K562 (cell line): ENCODE data around the gene KCTD19. TPM values are rescaled to one million over a fixed set of nuclear protein-coding genes. Genes with fewer than 3 reads are reported as not detected.

Experiments
- ATAC-seq: fragments of 200-7000 bp; cut with Tn5 transposase; 3 replicates; pipeline ENCODE4 v1.9.1; 2020; ENCODE audit warnings: moderate library complexity
- BruUV-seq: library from RNA; stranded (reverse); fragments of 400-500 nt; replicated peaks from 2 replicates; lab custom pipeline; 2021; lab: Mats Ljungman, UMichigan
- CTCF ChIA-PET: fragments of 300-600 bp; formaldehyde crosslinking; extraction: SDS; loops from one replicate; lab custom pipeline; 2021; ENCODE audit warnings: low intra/inter-chr PET ratio; lab: Yijun Ruan, JAX
- POLR2A ChIA-PET: fragments of 300-600, 350-650 bp; sonication (Branson Sonifier 250); formaldehyde crosslinking; extraction: SDS; loops from one replicate; lab custom pipeline; 2021; ENCODE audit warnings: antibody characterized with exemption, inconsistent platforms; lab: Yijun Ruan, JAX
- DNase-seq, 4 experiments: peaks; one replicate each; pipeline versions ENCODE4 v3.0.0 to v3.0.0-alpha.2; 2011 to 2018; ENCODE audit warnings: low spot score in 3 of 4, mixed read lengths in 3 of 4; ENCODE audit errors: extremely low read depth in 1 of 4
- FAIRE-seq: peaks from 2 replicates; lab custom pipeline; 2011; peaks lifted over from hg19 to GRCh38; lab: Jason Lieb, UNC
- H2AFZ ChIP-seq: 2 replicates; pipeline ENCODE4 v1.6.0; 2011; ENCODE audit warnings: low read depth, low read length, control low read depth, inconsistent platforms
- H3K27ac ChIP-seq: fragments of 200-600 bp; 3 replicates; pipeline ENCODE4 v1.8.0; 2011; ENCODE audit warnings: low read depth, mild to moderate bottlenecking, control low read depth, inconsistent platforms, low read length, moderate library complexity, mixed read lengths; ENCODE audit errors: extremely low read depth
- H3K27me3 ChIP-seq, 2 experiments: fragments of 300-600 bp in 1 of 2; 2 replicates in 1 of 2; 3 replicates in 1 of 2; pipeline versions ENCODE4 v1.6.0 to v1.8.0; 2011; ENCODE audit warnings: inconsistent platforms in 2 of 2, low read length in 2 of 2, mild to moderate bottlenecking in 1 of 2, mixed read lengths in 1 of 2, moderate library complexity in 1 of 2; ENCODE audit not compliant: control insufficient read depth in 2 of 2, insufficient read depth in 2 of 2
- H3K36me3 ChIP-seq: fragments of 300-600 bp; 3 replicates; pipeline ENCODE4 v1.8.0; 2011; ENCODE audit warnings: mild to moderate bottlenecking, low read length, inconsistent platforms; ENCODE audit not compliant: control insufficient read depth, insufficient read depth
- H3K4me1 ChIP-seq, 2 experiments: fragments of 200-600 bp in 1 of 2; replicated peaks in 1 of 2; 2 replicates in 1 of 2; 3 replicates in 1 of 2; pipeline versions ENCODE4 v1.5.1 to v1.8.0; 2011; ENCODE audit warnings: inconsistent platforms in 2 of 2, low read length in 2 of 2, mild to moderate bottlenecking in 1 of 2, mixed read lengths in 1 of 2, moderate library complexity in 1 of 2; ENCODE audit not compliant: control insufficient read depth in 2 of 2, insufficient read depth in 2 of 2
- H3K4me2 ChIP-seq: 2 replicates; pipeline ENCODE4 v1.6.1; 2011; ENCODE audit warnings: low read length, control low read depth, inconsistent platforms, mixed read lengths; ENCODE audit not compliant: insufficient read depth
- H3K4me3 ChIP-seq: fragments of 200-600 bp; sonication (generic), shearing (Covaris generic); 2 replicates; pipeline ENCODE4 v1.5.1; 2016; ENCODE audit warnings: control low read depth, inconsistent platforms
- H3K79me2 ChIP-seq: fragments of 200-600 bp; 3 replicates; pipeline ENCODE4 v1.8.0; 2011; ENCODE audit warnings: low read length, inconsistent platforms; ENCODE audit not compliant: control insufficient read depth, insufficient read depth
- H3K9ac ChIP-seq, 2 experiments: 2 replicates each; pipeline versions ENCODE4 v1.6.0 to v1.6.1; 2011; ENCODE audit warnings: low read depth in 2 of 2, low read length in 2 of 2, control low read depth in 1 of 2, inconsistent platforms in 1 of 2, mild to moderate bottlenecking in 1 of 2, mixed read lengths in 1 of 2; ENCODE audit not compliant: insufficient read depth in 1 of 2
- H3K9me1 ChIP-seq: one replicate; pipeline ENCODE4 v1.6.0; 2011; ENCODE audit warnings: inconsistent platforms, mild to moderate bottlenecking, low read length, moderate library complexity; ENCODE audit not compliant: control insufficient read depth, insufficient read depth
- H3K9me3 ChIP-seq: replicated peaks from 2 replicates; pipeline ENCODE4 v1.5.1; 2011; ENCODE audit warnings: low read depth, low read length, inconsistent platforms; ENCODE audit not compliant: control insufficient read depth, insufficient read depth
- H4K20me1 ChIP-seq: replicated peaks from 2 replicates; pipeline ENCODE4 v1.6.1; 2011; ENCODE audit warnings: low read length, inconsistent platforms, mixed read lengths; ENCODE audit not compliant: control insufficient read depth, insufficient read depth
- FOXA3 ChIP-seq, 2 experiments: fragments of 450-650 bp in 1 of 2; sonication (generic) in 1 of 2; formaldehyde crosslinking; IDR thresholded peaks in 1 of 2; conservative IDR thresholded peaks in 1 of 2; 2 replicates each; pipeline versions ENCODE4 v1.4.0 to v1.8.0; 2020 to 2022; ENCODE audit warnings: mild to moderate bottlenecking in 2 of 2, missing genetic modification reagents in 1 of 2
- HDAC6 ChIP-seq: IDR thresholded peaks from 2 replicates; pipeline ENCODE4 v1.6.1; 2012; ENCODE audit warnings: low read depth, mild to moderate bottlenecking, control low read depth, inconsistent platforms, low read length, moderate library complexity
- in situ Hi-C: fragments of 300-500 bp; cut with MboI; formaldehyde crosslinking; loops from 4 replicates; pipeline ENCODE4 v1.15.0; 2018; ENCODE audit warnings: inconsistent platforms, mixed read lengths
- intact Hi-C: fragments of 100-400 bp; cut with micrococcal nuclease; formaldehyde crosslinking; loops from 2 replicates; pipeline ENCODE4 v1.14.2; 2022
- polyA plus RNA-seq, 8 experiments: library from polyadenylated mRNA; depleted of rRNA in 4 of 8; stranded (reverse) in 5 of 8; unstranded in 3 of 8; fragments of >200 nt; fragmentation: Nextera tagmentation in 2 of 8; fragmentation: Illumina TruSeq in 1 of 8; extraction: Ambion mirVana in 2 of 8; extraction: Trizol in 1 of 8; gene quantifications; 2 replicates each; pipeline versions ENCODE4 v1.2.1 to v1.2.3, GENCODE V29; 2011 to 2014; ENCODE audit warnings: inconsistent platforms in 1 of 8, missing spikeins in 1 of 8
- total RNA-seq, 7 experiments: library from RNA; depleted of rRNA in 6 of 7; stranded (reverse); fragments of >200 nt in 6 of 7; fragmentation: Illumina TruSeq in 2 of 7; extraction: Trizol in 2 of 7; gene quantifications; 2 replicates each; pipeline versions ENCODE4 v1.2.1 to v1.2.3, GENCODE V29; 2011 to 2021; ENCODE audit warnings: low replicate concordance in 1 of 7
- TF ChIP-seq, protein P1 (sequence below): sonication (generic); IDR thresholded peaks from 2 replicates; pipeline ENCODE4 v1.6.1; 2016
- TF ChIP-seq, protein P2 (sequence below): fragments of 200-800 bp; sonication (Bioruptor generic); IDR thresholded peaks from 2 replicates; pipeline ENCODE4 v1.6.1; 2017; ENCODE audit warnings: missing genetic modification characterization, missing compliant biosample characterization

The KCTD19 gene
- total and polyA plus RNA-seq, 9 of the 15 experiments (the other 6 are each of a cell fraction or from before 2014, with no cell fraction given) = 0.03 to 0.91 (median 0.22) TPM; not detected in 2

DNA sequence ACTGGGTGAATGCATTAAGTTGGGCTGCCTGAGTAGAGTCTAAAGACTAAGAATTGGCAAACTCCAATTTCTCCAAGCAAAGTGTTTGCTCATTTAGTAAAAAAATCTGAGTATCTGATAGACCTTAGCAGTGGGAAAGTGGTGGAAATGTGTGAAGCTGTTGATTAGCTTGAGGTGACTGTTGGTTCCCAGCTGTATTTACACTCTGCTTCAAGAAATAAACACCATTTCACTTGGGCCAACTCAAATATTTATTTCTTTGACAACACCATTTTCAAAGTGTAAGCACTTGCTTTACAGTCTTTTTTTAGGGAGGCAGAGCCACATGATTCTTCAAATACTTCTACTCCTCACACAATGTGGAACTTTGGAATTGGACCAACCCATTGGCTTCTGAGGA lies 8.7 kb downstream of the KCTD19 start:
- CTCF ChIA-PET = no interaction called here

DNA sequence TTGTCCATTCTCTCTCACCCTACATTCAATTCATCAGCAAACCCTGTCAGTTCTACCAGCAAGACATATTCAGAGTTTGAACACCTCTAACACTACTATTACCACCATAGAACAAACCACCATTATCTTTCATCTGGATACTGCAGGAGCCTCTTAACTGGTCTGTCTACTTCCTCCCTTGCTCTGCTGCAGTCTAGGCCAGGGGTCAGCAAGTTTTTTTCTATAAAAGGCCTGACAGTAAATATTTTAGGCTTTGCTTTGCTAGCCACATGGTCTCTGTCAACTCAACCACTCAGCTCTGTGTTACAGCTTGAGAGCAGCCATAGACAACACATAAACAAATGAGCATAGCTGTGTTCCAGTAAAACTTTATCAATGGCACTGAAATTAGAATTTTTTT lies 13.8 kb downstream of the KCTD19 start:
- Histone ChIP-seq H3K9me1 (no peaks in the 10 kb centered on the region), H3K36me3 (no peaks in the 10 kb centered on the region), H3K27ac (no peak overlapping the region; the same call in 2 of the 3 replicates), H3K4me2 (no peak overlapping the region), H4K20me1 (no peaks in the 10 kb centered on the region), H2AFZ (peak overlapping the region; percentile 49; the same call in 1 of the 2 replicates), H3K79me2 (no peaks in the 10 kb centered on the region), H3K27me3 (peaks cover 0 to 11% of the 10 kb centered on the region in 2 experiments; a peak in 1 of 5 replicates), H3K9me3 (no peaks in the 10 kb centered on the region), H3K4me1 (peaks cover 0 to 19% of the 10 kb centered on the region in 2 experiments; a peak in 4 of 5 replicates), H3K9ac (no peak overlapping the region), H3K4me3 (no peak overlapping the region)
- ATAC-seq (peak; percentile 80), DNase-seq (no peak), FAIRE-seq (no peak)
- in situ Hi-C loops = no loop called here
- POLR2A ChIA-PET = interaction anchor here (0.6 to 1.2 kb wide), 3 partner anchors 9 to 151 kb away, joined by 3 to 4 read pairs (median 3); no protein-coding TSS in a partner anchor
- intact Hi-C loops = no loop called here
- BruUV-seq = no TSS peak
- CTCF ChIA-PET = no interaction called here
- TF ChIP-seq, protein P1, sequence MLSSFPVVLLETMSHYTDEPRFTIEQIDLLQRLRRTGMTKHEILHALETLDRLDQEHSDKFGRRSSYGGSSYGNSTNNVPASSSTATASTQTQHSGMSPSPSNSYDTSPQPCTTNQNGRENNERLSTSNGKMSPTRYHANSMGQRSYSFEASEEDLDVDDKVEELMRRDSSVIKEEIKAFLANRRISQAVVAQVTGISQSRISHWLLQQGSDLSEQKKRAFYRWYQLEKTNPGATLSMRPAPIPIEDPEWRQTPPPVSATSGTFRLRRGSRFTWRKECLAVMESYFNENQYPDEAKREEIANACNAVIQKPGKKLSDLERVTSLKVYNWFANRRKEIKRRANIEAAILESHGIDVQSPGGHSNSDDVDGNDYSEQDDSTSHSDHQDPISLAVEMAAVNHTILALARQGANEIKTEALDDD = peak; percentile 45; the same call in 1 of the 2 replicates
- TF ChIP-seq, protein P2, sequence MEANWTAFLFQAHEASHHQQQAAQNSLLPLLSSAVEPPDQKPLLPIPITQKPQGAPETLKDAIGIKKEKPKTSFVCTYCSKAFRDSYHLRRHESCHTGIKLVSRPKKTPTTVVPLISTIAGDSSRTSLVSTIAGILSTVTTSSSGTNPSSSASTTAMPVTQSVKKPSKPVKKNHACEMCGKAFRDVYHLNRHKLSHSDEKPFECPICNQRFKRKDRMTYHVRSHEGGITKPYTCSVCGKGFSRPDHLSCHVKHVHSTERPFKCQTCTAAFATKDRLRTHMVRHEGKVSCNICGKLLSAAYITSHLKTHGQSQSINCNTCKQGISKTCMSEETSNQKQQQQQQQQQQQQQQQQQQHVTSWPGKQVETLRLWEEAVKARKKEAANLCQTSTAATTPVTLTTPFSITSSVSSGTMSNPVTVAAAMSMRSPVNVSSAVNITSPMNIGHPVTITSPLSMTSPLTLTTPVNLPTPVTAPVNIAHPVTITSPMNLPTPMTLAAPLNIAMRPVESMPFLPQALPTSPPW (CRISPR knock-in tag) = 0 out of 2 replicates have a peak, but pooled peaks have one; percentile 15

More for the DNA sequence above, 8.7 kb downstream of the KCTD19 start:
- FAIRE-seq = no peak
- Histone ChIP-seq H4K20me1 (no peaks in the 10 kb centered on the region), H3K9me1 (no peaks in the 10 kb centered on the region), H2AFZ (no peak overlapping the region), H3K4me2 (no peak overlapping the region), H3K79me2 (no peaks in the 10 kb centered on the region), H3K36me3 (no peaks in the 10 kb centered on the region), H3K9me3 (no peaks in the 10 kb centered on the region), H3K4me1 (peaks cover 0 to 2% of the 10 kb centered on the region in 2 experiments; a peak in 3 of 5 replicates), H3K9ac (no peak overlapping the region), H3K27ac (no peak overlapping the region), H3K27me3 (peaks cover 13 to 18% of the 10 kb centered on the region in 2 experiments), H3K4me3 (no peak overlapping the region)
- DNase-seq = no peak
- no peak for ATAC-seq
- in situ Hi-C loops = no loop called here
- TF ChIP-seq HDAC6 = no peak
- TF ChIP-seq FOXA3 (CRISPR knock-in tag; conservative IDR thresholded peaks at IDR 0.05 in 1 of 2, IDR thresholded peaks at IDR 0.05 in 1 of 2) = peak in 1 of 2 experiments; percentile 48; a peak in 1 of 4 replicates
- intact Hi-C loops = no loop called here
- BruUV-seq = no TSS peak
- POLR2A ChIA-PET = no interaction called here
